Adrenal gland (tissue), 12 donors: ENCODE measurements around the gene PHACTR2. TPM values are rescaled to one million over a fixed set of nuclear protein-coding genes. Genes with fewer than 3 reads are reported as not detected.

Source experiments
- DNase-seq, 7 donors: peaks; one replicate each; pipeline ENCODE4 v3.0.0-alpha.2; 2019 to 2020
- H3K27ac ChIP-seq, 5 donors: fragments of 200-600 bp; sonication (generic) in 4 of 5; 1 replicate in 3 of 5; 2 replicates in 2 of 5; pipeline versions ENCODE4 v1.5.1 to v1.8.0; 2016 to 2020; ENCODE audit warnings: mild to moderate bottlenecking in 1 of 5
- H3K27me3 ChIP-seq: fragments of 200-600 bp; 2 replicates; pipeline ENCODE4 v1.8.0; 2021
- H3K36me3 ChIP-seq, 2 donors: fragments of 200-600 bp; replicated peaks in 1 of 2; 1 replicate in 1 of 2; 2 replicates in 1 of 2; pipeline versions ENCODE4 v1.5.1 to v1.8.0; 2018 to 2022
- H3K4me1 ChIP-seq, 2 donors: fragments of 200-600 bp; replicated peaks in 1 of 2; 1 replicate in 1 of 2; 2 replicates in 1 of 2; pipeline versions ENCODE4 v1.5.1 to v1.8.0; 2018 to 2021
- H3K4me3 ChIP-seq, 4 donors: fragments of 200-600 bp; sonication (generic) in 3 of 4; one replicate each; pipeline ENCODE4 v1.5.1; 2016 to 2018
- H3K9me3 ChIP-seq, 3 donors: fragments of 200-600 bp; sonication (generic) in 1 of 3; replicated peaks in 1 of 3; 1 replicate in 2 of 3; 2 replicates in 1 of 3; pipeline versions ENCODE4 v1.5.1 to v1.8.0; 2016 to 2021
- CTCF ChIP-seq, 6 experiments: fragments of 450-650 bp in 4 of 6; fragments of 200-600 bp in 2 of 6; sonication (generic) in 1 of 6; IDR thresholded peaks; 1 replicate in 5 of 6; 2 replicates in 1 of 6; pipeline versions ENCODE4 v1.5.1 to v1.8.0; 2016 to 2021; ENCODE audit warnings: antibody characterized with exemption in 6 of 6, mild to moderate bottlenecking in 2 of 6, moderate library complexity in 1 of 6
- POLR2A ChIP-seq, 2 donors: fragments of 450-650 bp; IDR thresholded peaks; one replicate each; pipeline ENCODE4 v1.6.1; 2017; ENCODE audit warnings: antibody characterized with exemption in 2 of 2, mild to moderate bottlenecking in 2 of 2, moderate library complexity in 1 of 2
- WGBS, 4 donors: extraction: QIAGEN DNeasy Blood & Tissue Kit in 2 of 4; methylation state at CpG; one replicate each; pipeline versions ENCODE4 v1.1.5 to v1.1.7; 2013 to 2017; 5-methylcytosine and 5-hydroxymethylcytosine counted together
- intact Hi-C, 2 donors: fragments of 100-400 bp; cut with DNase I; formaldehyde crosslinking; loops; one replicate each; pipeline versions ENCODE4 v1.14.1 to v1.15.0; 2022 to 2023
- polyA plus RNA-seq, 3 donors: library from polyadenylated mRNA; stranded (reverse); fragments of 200-250 nt in 2 of 3; fragments of 350-450 nt in 1 of 3; fragmentation: Illumina TruSeq in 1 of 3; extraction: RNeasy Lipid Tissue Mini Kit (QIAGEN cat#74804) in 1 of 3; gene quantifications; one replicate each; pipeline ENCODE4 v1.2.3, GENCODE V29; 2013 to 2014
- total RNA-seq, 9 donors: library from RNA; depleted of rRNA in 4 of 9; stranded (reverse); fragments of >200 nt in 4 of 9; fragments of 120-200 nt in 1 of 9; fragmentation: NEBNext Ultra II Directional in 1 of 9; extraction: Animal tissue kit (Norgen Biotek cat#: 25700) in 1 of 9; gene quantifications; one replicate each; pipeline versions ENCODE4 v1.1.0 to v1.2.4, GENCODE V29; 2013 to 2023
- donor health status: healthy with polysubstance abuse.
- donor health status: Bipolar disorder and iron deficiency.
- donor health status: DM: yes; HTN: yes; CAD: no.
- donor health status: DM: no; HTN: no; CAD: no.
- donor health status: DM: no; HTN: no; CAD: no.
- donor health status: DM: yes; HTN: yes; CAD: no.

PHACTR2 gene
- total and polyA plus RNA-seq, 12 donors: 12.1 to 315 (median 227) TPM

GRCh38 chr6:143692696-143693095 is 14.9 kb downstream of the PHACTR2 start:
- Histone ChIP-seq H3K4me3 (no peak overlapping the region), H3K9me3 (no peaks in the 10 kb centered on the region), H3K27me3 (no peaks in the 10 kb centered on the region), H3K4me1 (peaks cover 64 to 87% of the 10 kb centered on the region in 2 donors), H3K36me3 (no peaks in the 10 kb centered on the region), H3K27ac (no peak overlapping the region)
- no peak for DNase-seq
- TF ChIP-seq POLR2A (IDR thresholded peaks at IDR 0.05) (no peak), CTCF (IDR thresholded peaks at IDR 0.05) (no peak)
- intact Hi-C loops: no loop called here
- WGBS, 4 donors: 69 to 84% (median 72%) methylated on average over 3 of the region's 3 CpGs

DNA sequence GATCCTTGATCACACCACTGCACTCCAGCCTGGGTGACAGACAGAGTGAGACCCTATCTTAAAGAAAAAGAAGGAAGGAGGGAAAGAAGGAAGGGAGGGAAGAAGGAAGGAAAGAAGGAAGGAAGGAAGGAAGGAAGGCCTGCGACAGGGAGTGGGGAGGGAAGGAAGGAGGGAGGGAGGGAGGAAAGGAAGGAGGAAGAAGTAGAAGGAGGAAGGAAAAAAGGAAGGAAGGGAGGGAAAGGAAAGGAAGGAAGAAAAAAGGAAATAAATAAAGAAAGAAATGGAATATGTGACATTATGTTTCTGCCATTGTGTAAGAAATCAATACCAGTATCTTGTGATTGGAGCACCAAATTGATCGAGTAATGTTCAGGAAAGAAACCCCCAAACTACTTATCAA is 16.2 kb downstream of the PHACTR2 start:
- Histone ChIP-seq H3K27ac (no peak overlapping the region), H3K4me1 (peaks cover 65 to 78% of the 10 kb centered on the region in 2 donors), H3K27me3 (no peaks in the 10 kb centered on the region), H3K9me3 (no peaks in the 10 kb centered on the region), H3K4me3 (no peak overlapping the region), H3K36me3 (no peaks in the 10 kb centered on the region)
- WGBS, 4 donors: 88 to 94% (median 90%) methylated on average over 2 of the region's 2 CpGs
- TF ChIP-seq CTCF (IDR thresholded peaks at IDR 0.05) (no peak), POLR2A (IDR thresholded peaks at IDR 0.05) (no peak)
- intact Hi-C loops: no loop called here
- no peak for DNase-seq

GRCh38 chr6:143694560-143694959 is 16.8 kb downstream of the PHACTR2 start:
- intact Hi-C loops: no loop called here
- H3K4me3 ChIP-seq: no peak overlapping the region
- no peak for TF ChIP-seq POLR2A (IDR thresholded peaks at IDR 0.05)
- no peak for TF ChIP-seq CTCF (IDR thresholded peaks at IDR 0.05)
- H3K4me1 ChIP-seq: peaks cover 70 to 77% of the 10 kb centered on the region in 2 donors
- H3K27me3 ChIP-seq: no peaks in the 10 kb centered on the region
- H3K36me3 ChIP-seq: no peaks in the 10 kb centered on the region
- H3K9me3 ChIP-seq: no peaks in the 10 kb centered on the region
- 73 to 77% (median 74%) methylated on average over 7 of the region's 7 CpGs for WGBS, 4 donors
- no peak overlapping the region for H3K27ac ChIP-seq
- DNase-seq: no peak

GRCh38 chr6:143695130-143695968 is 17.6 kb downstream of the PHACTR2 start:
- Histone ChIP-seq H3K36me3 (no peaks in the 10 kb centered on the region), H3K4me1 (peaks cover 69 to 76% of the 10 kb centered on the region in 2 donors), H3K4me3 (no peak overlapping the region), H3K9me3 (no peaks in the 10 kb centered on the region), H3K27ac (peak overlapping the region in 2 of 5 donors; percentile 16 to 48), H3K27me3 (no peaks in the 10 kb centered on the region)
- 45 to 59% (median 56%) methylated on average over 7 of the region's 7 CpGs for WGBS, 4 donors
- TF ChIP-seq POLR2A (IDR thresholded peaks at IDR 0.05) (no peak), CTCF (IDR thresholded peaks at IDR 0.05) (no peak)
- intact Hi-C loops: no loop called here
- DNase-seq: no peak
